ENCODE measurements around the gene CELA3A. TPM values are rescaled to one million over a fixed set of nuclear protein-coding genes. Genes with fewer than 3 reads are reported as not detected.
A peak's percentile ranks its signal among the peaks of the same experiment; 100 is the strongest.

Gene CELA3A
- total and polyA plus RNA-seq, 10 of the 15 experiments (the other 5 are each of a cell fraction or from before 2014, with no cell fraction given) = 7.6 TPM; not detected in 9

- no peak for TF ChIP-seq ZBTB4 (CRISPR knock-in tag; IDR thresholded peaks at IDR 0.05)
- TF ChIP-seq DPF2 (IDR thresholded peaks at IDR 0.05) = 0 out of 2 replicates have a peak, but pooled peaks have one; percentile 37
- TF ChIP-seq CHD1 (IDR thresholded peaks at IDR 0.05; ENCODE audit: low read depth, low read length) = no peak
- TF ChIP-seq CBX3 (IDR thresholded peaks at IDR 0.05; ENCODE audit: borderline replicate concordance, low read depth) = no peak
- TF ChIP-seq ZNF274 (IDR thresholded peaks at IDR 0.05; ENCODE audit: insufficient read depth, insufficient read length) = no peak
- TF ChIP-seq, protein P1, sequence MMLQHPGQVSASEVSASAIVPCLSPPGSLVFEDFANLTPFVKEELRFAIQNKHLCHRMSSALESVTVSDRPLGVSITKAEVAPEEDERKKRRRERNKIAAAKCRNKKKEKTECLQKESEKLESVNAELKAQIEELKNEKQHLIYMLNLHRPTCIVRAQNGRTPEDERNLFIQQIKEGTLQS (IDR thresholded peaks at IDR 0.05; ENCODE audit: borderline replicate concordance, extremely low read depth, low read depth, low read length) = no peak
- TF ChIP-seq, protein P2, sequence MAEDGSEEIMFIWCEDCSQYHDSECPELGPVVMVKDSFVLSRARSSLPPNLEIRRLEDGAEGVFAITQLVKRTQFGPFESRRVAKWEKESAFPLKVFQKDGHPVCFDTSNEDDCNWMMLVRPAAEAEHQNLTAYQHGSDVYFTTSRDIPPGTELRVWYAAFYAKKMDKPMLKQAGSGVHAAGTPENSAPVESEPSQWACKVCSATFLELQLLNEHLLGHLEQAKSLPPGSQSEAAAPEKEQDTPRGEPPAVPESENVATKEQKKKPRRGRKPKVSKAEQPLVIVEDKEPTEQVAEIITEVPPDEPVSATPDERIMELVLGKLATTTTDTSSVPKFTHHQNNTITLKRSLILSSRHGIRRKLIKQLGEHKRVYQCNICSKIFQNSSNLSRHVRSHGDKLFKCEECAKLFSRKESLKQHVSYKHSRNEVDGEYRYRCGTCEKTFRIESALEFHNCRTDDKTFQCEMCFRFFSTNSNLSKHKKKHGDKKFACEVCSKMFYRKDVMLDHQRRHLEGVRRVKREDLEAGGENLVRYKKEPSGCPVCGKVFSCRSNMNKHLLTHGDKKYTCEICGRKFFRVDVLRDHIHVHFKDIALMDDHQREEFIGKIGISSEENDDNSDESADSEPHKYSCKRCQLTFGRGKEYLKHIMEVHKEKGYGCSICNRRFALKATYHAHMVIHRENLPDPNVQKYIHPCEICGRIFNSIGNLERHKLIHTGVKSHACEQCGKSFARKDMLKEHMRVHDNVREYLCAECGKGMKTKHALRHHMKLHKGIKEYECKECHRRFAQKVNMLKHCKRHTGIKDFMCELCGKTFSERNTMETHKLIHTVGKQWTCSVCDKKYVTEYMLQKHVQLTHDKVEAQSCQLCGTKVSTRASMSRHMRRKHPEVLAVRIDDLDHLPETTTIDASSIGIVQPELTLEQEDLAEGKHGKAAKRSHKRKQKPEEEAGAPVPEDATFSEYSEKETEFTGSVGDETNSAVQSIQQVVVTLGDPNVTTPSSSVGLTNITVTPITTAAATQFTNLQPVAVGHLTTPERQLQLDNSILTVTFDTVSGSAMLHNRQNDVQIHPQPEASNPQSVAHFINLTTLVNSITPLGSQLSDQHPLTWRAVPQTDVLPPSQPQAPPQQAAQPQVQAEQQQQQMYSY (CRISPR knock-in tag; IDR thresholded peaks at IDR 0.05) = no peak
- TF ChIP-seq IRF4 (IDR thresholded peaks at IDR 0.05; ENCODE audit: low read depth, low read length) = no peak
- TF ChIP-seq TCF12 (IDR thresholded peaks at IDR 0.05; ENCODE audit: low read depth, low read length) = no peak
- TF ChIP-seq, protein P3, sequence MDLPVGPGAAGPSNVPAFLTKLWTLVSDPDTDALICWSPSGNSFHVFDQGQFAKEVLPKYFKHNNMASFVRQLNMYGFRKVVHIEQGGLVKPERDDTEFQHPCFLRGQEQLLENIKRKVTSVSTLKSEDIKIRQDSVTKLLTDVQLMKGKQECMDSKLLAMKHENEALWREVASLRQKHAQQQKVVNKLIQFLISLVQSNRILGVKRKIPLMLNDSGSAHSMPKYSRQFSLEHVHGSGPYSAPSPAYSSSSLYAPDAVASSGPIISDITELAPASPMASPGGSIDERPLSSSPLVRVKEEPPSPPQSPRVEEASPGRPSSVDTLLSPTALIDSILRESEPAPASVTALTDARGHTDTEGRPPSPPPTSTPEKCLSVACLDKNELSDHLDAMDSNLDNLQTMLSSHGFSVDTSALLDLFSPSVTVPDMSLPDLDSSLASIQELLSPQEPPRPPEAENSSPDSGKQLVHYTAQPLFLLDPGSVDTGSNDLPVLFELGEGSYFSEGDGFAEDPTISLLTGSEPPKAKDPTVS (IDR thresholded peaks at IDR 0.05; ENCODE audit: low read depth, low read length) = no peak
- no peak for TF ChIP-seq REST (IDR thresholded peaks at IDR 0.05; ENCODE audit: low read depth, low read length)
- TF ChIP-seq BCL3 (IDR thresholded peaks at IDR 0.05; ENCODE audit: borderline replicate concordance, insufficient read depth, low read depth, low read length, poor library complexity, severe bottlenecking) = no peak
- TF ChIP-seq SUZ12 (IDR thresholded peaks at IDR 0.05; ENCODE audit: unreplicated experiment) = no peak
- TF ChIP-seq RCOR1 (conservative IDR thresholded peaks at IDR 0.05; ENCODE audit: low read depth, low read length) = no peak
- no peak for TF ChIP-seq EED (IDR thresholded peaks at IDR 0.05; ENCODE audit: low read depth)
Observed at GRCh38 chr1:22039594-22040285, 38.3 kb downstream of the CELA3A start (continued).

Measured in GM12878 (cell line).